ENCODE results near the gene WNT1. TPM values are rescaled to one million over a fixed set of nuclear protein-coding genes. Genes with fewer than 3 reads are reported as not detected.

The WNT1 gene
- total RNA-seq, 1 donor from 2014 or later, result not detected

DNA sequence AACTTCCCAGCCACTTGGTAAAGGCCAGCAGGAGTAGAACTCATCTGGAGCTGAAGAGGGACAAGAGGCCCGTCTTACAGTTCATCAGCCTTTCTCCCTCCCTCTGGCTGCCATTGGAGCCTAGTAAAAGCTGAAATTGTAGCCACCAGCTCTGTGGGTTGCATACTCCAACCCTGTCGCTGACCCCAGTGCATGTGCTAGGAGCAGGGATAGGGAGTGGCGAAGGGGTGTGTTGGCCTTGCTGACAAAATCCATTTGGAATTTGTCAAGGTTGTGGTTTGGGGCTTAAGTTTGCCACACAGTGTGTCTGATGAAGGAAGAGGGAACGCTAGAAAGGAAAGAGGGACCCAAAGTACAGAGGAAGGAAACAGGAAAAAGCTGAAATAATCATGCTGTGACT is 16.8 kb upstream of the WNT1 start:
- intact Hi-C loops (cut with micrococcal nuclease), result no loop called here

DNA sequence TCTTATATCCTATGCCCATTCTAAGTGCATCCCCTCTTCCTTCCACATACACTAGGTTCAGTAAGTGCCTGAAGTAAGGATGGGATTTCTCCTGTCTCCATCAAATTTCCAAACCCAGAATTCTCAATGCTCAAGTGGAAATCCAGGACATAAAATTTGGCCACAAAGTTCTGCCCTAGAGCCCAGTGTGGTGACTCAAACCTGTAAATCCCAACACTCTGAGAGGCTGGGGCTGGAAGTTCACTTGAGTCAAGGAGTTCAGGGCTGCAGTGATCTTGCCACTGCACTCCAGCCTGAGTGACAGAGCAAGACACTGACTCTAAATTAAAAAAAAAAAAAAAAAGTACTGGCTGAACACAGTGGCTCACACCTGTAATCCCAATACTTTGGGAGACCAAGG is 16.3 kb upstream of the WNT1 start:
- intact Hi-C loops (cut with micrococcal nuclease), result no loop called here

DNA sequence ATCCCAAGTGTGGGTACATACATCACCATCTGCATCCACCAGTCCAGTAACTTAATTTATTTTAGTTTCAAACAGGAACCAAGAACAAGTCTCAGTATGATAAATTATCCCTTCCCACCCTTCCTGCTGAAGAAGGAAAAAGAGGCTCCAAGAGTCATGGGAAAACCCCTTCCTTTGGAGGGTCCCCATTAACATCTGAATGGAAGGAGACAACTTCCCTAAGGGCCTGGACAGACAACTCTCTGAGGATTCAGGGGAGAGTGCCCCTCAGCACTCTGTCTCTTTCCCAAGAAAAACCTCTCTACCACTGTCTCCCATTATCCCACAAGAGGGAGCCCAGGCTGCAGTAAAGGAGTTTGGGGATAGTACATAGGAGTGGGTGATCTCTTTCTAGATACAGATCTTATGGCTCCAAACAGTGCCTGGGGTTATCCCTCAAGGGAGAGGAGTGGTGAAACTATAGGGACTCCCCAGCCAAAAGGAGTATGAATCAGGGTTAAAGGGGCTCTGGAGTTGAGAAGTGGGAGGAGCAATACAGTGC is 12.8 kb upstream of the WNT1 start:
- intact Hi-C loops (cut with micrococcal nuclease), result no loop called here

DNA sequence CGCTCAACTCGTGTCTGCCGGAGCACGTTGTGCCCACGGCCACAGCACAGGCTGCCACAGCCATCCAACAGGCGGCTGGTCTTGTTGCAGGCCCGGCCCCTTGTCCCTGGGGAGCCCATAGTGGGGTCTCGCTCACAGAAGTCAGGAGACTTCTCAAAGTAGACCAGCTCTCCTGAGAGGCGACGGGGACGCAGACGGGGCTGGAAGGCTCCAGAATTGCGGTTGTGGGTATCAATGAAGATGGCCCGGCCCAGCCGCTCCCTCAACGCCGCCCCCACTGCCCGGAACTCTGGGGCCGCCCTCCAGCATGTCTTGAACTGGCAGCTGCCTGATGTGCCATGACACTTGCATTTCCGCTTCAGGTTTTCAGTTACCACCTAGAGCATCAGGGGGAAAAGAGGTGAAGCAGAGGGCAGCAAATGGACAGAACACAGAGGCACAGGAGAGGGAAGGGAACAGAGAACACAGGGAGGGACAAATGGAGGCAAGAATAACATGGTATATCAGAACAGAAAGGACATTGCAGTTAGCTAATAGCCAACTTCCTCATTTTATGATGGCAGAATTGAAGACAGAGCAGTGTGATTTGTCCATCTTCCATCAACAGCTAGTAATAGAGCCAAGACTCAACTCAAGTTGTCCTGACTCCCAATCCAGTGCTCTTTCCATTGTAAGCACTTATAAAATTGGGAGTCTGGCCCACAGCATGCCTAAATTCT is 11.8 kb upstream of the WNT1 start:
- intact Hi-C loops (cut with micrococcal nuclease), result no loop called here

DNA sequence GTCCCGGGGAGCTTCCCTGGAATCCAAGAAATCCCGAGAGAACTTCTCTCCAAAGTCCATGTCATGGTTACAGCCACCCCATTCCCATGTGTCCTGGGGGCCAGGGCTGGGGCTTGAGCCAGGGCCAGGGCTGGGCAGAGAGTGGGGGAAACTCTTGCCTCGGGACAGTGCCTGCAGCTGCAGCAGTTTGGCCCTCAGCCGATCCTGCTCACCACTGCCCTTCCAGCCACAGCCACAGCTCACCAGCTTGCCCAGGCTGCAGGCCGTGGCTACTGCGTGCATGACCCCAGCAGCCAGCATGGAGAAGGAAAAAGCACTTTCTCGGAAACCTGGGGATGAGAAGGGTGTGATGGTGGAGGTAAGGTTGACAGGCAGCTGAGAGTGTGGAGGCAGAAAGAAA is 10.1 kb upstream of the WNT1 start:
- intact Hi-C loops (cut with micrococcal nuclease), result no loop called here

DNA sequence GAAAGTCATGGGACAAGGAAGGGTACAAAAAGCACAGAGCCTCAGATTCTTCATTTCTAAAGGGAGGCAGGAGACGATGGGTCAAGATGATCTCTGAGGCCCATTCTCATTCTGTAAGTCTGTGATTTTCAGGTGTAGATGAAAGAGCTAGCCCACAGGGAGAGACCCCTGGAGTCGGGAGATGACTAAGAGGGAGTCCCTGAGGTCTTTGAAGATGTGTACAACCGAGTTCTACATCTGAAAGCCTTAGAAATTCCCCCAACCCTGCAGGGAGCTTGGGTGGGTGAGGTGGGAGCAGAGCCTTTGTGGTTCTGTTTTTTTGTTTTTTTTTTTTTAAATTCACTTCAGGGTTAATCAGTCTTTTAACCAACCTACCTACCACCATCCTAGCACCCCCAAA is 9.7 kb upstream of the WNT1 start:
- intact Hi-C loops (cut with micrococcal nuclease), result no loop called here

DNA sequence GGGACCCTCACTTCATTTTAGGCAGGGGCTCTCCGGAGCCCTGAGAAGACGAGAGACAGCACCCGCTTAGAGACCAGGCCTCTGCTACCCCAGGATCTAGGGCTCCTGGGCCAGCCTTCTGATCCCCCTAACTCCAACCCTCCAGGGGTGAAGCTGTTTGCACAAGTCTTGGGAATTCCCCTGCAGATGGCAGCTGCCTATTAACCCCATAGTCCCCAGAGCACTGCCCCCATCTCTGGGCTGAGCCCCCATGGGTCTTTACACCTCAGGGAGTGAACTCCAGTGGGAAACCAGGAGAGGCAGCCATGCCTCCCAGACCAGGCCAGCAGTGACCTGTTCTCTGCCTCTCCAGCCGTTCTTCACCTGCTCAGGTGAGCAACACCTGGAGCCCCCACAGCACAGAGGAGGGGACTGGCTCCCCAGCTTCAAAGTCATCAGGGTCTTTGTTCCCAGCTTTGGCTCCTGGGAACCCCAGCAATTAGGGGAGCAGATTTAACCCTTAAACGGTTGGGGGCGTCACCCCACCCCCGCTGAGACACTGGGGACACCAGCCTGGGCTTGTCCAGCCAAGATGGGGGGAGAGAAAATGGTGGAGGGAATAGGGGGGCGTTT is 8.9 kb upstream of the WNT1 start:
- intact Hi-C loops (cut with micrococcal nuclease), result no loop called here

DNA sequence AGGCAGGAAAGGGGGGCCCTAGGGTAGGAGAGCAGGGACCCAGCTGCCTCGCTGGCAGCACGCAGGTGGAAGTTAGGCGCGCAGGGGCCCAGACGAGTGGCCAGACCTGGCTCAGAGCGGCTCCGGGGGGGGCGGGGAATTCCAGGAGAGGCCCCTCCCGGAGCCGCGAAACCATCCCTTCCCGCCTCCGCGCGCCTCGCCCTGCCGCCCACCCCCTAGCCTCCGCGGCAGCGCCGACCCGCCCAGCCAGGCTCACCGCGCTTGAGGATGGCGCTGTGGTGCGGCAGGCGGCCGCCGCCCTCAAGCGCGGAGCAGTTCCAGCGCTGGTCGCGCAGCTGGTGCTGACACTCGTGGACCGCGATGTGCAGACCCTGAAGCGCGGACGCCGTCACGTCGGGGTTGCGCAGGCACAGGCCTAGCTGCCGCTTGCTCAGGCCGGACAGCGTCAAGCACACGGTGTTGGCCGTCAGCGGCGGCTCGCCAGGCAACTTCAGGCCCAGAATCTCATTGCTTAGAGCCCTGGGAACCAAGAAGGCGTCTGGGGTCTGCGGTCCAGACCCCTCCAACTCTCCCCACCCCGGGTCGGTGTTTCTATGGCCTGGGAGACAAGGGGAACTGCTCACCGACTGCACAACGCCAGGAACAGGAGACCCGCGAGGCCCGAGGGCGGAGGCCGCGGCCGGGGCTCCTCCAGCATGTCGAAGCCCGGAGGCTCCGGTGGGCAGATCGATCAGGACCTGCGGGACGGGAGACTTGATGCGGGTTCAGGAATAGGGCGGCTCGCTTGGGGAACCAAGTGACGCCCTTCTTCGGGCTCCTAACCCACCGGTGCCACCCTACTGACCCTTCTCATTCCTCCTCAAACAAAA is 8.1 kb upstream of the WNT1 start:
- intact Hi-C loops (cut with micrococcal nuclease), result loop anchor here (2.0 kb wide), 1 partner anchor 13 kb away; the partner anchor contains the start of gene ARF3

DNA sequence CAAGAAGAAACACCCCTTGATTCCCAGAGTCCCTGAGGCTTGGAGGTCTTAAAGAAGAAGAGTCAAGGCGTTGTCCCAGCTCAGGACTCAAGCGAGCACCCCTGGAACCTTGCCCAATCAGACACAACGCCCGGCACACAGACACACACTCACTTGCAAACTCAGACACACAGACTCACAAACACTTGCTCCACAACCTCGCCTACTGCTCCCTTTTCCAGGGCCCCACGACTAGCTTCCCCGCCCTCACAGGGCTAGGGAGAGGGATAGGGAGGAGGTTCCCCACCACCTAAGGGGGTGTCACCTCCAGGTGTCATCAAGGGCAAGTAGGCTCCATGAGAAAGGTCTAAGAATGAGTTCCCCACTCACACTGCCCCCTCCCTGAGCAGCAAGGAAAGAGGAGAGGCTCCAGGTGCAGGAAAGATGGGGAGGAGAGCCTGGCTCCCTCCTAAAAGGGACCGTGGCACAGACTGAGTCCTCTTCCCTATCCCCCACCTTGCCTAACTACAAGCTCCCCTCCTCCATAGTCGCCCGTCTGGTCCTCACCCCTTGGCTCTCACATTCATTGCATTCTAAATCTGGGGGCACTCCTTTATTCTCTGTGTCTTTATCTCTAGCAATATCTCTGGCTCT is 7.3 kb upstream of the WNT1 start:
- intact Hi-C loops (cut with micrococcal nuclease), result loop anchor here (2.0 kb wide), 1 partner anchor 14 kb away; the partner anchor contains the start of gene ARF3

DNA sequence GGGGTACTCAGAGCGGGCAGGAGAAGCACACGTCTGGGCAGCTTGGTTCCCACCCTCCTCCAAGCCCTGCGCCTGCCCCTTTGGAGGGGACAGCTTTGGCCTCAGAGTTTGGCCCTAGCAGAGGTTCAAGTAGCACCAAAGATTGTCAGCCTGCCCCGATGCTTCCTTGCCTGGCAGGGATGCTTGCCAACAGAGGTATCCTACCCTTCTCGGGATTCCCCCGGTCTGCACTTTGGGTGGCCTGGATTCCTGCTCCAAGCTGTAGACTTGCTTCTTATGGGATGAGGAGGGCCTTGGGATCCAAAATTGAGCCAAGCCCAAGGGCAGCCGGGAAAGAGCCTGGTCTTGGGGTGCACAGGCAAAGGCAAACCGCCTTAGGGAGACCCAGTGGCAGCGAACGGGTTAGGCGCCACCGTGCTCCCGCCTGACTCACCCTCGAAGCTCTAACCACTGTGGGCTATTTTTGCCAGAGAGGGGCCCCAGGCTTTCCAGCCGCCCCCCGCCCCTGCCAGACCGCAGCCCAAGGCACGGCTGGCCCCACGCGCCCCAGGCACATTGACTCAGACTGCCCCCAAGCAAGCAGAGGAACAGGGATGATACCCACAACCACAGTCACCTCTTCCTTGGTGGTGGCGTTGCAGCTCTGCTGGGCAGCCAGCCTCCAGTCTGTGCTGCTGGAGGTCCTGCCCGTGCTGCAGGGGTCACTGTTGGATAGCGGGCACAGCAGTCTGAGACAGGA is 5.7 kb upstream of the WNT1 start:
- intact Hi-C loops (cut with micrococcal nuclease), result no loop called here

DNA sequence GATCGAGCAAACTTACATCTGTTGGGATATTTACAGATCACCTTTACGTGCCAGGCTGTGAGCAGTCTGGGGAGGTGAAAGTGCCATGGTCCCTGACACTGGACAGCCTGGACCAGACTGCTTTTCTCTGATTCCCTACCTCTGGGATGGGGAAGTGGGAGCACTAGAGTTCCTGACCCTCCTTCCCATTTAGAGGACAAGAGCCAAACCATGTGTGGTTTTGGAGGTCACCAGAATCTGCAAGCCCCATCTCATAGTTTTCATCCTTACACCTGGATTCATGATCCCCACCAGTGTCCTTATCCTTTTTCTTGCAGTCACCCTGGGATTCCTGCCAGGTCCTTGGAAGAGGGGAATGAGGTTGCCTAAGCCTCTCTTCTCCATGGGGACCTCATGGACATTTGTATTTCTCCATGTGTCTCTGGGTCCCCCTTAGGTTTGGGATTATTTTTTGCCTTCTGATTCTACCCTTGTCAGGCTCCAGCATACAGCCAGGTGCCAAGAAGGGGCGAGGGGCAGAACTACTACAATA is 5.1 kb upstream of the WNT1 start:
- intact Hi-C loops (cut with micrococcal nuclease), result no loop called here

DNA sequence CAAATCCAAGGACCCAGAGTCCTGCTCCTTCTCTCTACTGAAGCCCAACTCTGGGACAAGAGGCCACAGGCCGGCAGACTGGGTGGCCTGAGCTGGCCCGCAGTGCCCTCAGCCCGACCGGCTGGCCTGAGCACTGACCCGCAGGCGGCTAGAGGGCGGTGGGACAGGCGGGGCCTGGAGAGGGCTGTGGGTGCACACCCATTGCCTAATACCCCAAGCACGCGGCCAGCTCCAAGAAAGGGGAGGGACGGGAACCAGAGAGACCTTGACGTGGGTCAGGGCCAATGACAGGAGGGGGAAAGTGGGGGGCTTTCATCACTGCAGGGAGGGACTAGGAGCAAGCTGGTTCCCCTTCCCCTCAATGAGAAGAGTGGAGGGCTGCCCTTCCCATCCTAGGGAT is 4.6 kb upstream of the WNT1 start:
- intact Hi-C loops (cut with micrococcal nuclease), result no loop called here

DNA sequence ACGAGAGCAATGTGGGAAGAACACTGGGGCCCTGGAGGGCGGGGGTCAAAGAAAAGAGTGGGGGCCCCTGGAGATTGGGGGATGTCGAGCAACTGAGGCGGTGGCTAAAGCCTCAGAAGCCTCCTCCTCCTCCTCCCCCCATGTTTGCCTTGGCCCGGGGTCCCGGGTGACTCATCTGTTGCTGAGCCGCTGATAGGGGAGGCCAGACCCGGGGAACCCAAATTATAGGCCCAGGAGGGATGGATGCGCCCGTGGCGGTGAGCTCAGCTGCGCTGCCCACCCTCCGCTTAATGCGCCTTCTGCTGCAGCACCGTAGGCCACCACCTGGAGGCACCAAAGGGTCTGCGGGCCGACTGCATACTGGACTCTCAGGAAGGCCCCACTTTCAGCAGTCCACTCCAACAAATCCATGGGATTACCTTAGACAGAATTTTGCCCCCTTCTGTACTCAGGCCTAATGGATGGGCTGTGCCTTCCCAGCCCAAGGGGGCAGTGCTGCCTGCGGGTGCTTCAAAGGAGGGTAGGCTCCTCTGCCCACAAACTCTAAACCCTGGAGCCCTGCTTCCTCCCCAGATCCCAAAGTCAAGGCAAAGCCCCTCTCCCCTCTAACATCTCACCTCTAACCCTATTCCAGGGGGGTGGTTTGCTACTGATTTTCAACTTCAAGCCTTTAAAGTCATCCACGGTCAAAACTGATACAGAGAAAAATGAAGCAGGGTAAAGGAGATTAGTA is 4.0 kb upstream of the WNT1 start:
- intact Hi-C loops (cut with micrococcal nuclease), result no loop called here

DNA sequence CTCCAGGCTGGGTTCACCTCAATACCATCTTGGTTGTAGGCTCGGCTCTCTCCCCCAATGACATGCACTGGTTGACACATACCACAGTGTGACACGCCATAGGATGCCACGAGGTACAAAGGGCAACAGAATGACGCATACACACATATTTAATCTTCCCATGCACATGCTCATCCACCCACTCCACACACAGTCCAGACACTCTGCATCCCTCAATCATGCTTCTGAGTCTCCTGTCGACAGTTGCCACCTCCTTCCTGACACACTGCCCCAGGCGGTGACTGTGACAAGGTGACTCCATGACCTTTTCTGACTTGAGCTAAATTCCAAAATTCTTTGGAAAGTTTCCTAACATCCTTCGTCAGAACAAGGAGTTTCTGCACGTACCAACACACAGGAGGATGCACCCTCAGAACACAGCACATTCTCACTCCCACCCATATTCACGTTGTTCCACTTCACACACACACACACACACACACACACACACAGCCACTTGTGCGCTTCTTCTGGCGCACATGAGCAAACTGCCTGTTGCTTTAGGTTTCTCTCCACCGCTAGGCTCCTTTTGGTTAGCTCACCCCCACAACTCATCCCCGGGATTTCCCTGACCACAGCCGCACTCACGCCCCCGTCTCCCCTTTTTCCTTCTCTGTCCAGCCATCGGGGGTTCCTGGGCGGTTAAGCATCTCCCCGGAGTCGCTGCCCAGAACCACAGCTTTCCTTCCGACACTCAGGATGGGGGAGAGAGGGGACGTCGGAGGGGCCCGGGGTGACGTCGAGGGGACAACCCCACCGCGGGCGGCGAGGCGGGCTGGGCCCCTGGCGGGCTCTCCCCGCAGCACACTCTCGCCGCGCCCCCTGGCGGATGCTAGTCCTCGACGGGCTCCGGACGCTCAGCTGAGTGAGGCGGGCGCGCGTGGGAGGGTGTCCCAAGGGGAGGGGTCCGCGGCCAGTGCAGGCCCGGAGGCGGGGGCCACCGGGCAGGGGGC is 536 bp upstream of the WNT1 start:
- intact Hi-C loops (cut with micrococcal nuclease), result loop anchor here (2.0 to 5.0 kb wide), 2 partner anchors 19 to 125 kb away; partner anchors contain the start of gene DDX23

DNA sequence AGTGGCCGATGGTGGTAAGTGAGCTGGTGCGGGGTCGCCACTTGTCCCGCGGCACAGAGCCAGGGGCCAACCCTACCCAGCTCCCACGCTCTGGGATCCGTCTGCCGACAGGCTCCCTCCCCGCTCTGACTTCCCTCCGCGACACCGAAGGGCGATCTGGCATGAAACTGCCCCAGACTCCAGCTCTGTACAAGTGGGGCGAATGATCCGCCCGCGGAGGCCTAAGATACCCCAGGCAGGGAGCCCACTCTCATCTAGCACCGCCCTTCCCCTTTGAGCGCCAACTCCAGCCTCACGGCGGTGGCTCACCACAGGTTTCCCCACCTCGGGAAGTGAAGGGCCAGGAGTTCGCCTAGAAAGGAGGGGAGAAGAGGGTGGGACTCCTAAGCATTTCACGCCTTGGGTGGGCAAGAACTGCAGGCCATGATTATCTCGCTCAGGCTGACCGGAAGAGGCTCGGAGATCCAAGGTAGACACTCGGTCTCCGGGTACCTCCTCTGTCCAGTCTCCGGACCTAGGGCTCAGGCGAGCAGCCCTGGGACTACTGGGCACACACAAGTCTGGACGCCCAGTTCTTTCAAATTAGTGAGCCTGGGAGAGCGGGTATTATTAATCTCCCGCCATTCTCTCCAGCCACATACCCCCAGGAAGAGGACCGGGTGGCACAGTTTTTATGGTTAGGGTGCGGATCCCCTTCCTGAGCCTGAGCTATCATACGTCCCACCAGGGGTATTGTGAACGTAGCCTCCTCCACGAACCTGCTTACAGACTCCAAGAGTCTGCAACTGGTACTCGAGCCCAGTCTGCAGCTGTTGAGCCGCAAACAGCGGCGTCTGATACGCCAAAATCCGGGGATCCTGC is 849 bp downstream of the WNT1 start:
- intact Hi-C loops (cut with micrococcal nuclease), result loop anchor here (2.0 to 5.0 kb wide), 2 partner anchors 18 to 127 kb away; partner anchors contain the start of gene DDX23

DNA sequence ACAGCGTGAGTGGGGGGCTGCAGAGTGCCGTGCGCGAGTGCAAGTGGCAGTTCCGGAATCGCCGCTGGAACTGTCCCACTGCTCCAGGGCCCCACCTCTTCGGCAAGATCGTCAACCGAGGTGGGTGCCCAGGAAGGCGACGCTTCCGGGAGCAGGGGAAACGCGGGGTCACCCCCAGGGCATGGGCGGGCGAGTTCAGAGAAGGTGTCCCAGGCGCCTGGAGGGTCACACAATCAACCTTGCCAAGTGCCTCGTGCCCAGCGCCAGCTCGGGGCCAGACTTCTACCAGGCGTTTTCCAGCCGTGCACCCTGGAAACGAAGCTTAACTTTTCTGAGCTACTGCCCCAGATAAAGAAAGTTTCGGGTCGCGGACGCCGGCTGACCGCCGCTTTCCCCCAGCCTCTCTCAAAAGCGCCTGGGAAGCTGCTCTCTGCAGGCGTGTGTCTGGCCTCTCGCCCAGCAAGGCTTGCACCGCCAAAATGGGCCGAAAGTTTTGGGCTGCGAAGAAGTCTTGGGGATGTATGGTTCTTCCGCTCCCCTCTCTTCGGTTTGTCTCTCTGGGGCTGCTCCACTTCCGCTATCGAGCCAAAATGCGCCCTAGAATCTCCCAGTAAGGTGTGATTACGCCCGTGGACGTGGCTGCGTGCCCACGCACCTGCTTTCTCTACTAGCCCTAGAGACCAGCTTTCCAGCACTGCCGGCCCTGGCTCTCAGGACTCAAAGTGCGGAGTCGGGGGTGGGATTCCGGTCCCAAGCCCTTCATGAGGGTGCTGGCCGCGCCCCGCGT is 1.7 kb downstream of the WNT1 start:
- intact Hi-C loops (cut with micrococcal nuclease), result loop anchor here (2.0 to 5.0 kb wide), 6 partner anchors 17 to 977 kb away; partner anchors contain the start of genes C1QL4, COL2A1, DDX23 and DHH
